A549 treated with AZD2906 at 1 μM for 4 hours (cell line): ENCODE measurements around the gene NUTF2. TPM values are rescaled to one million over a fixed set of nuclear protein-coding genes. Genes with fewer than 3 reads are reported as not detected.

Experiments
- total RNA-seq: library from RNA; stranded (reverse); fragments of 200-300 nt; extraction: Qiagen RNA extraction; gene quantifications from 5 replicates; pipeline ENCODE4 v1.2.3, GENCODE V29; 2022

The NUTF2 gene
- 232 to 250 TPM (median 235 TPM) in 5 replicates for total RNA-seq

GRCh38 chr16:67846320-67847063 lies at the start of gene NUTF2:
Gene NUTF2 (plus strand): TSS chr16:67846933. CDS start chr16:67865131, 18,198 bp downstream.

GRCh38 chr16:67806428-67807147 lies 40.1 kb upstream of the NUTF2 start, which contains the start of the genes RANBP10 and TSNAXIP1:
Gene RANBP10 (minus strand): TSS chr16:67806560. CDS start chr16:67806536, 24 bp downstream.
Gene TSNAXIP1 (plus strand): TSS chr16:67806889. CDS start chr16:67807150, 261 bp downstream.

GRCh38 chr16:67841816-67842508 lies 4.8 kb upstream of the NUTF2 start, which contains the start of gene THAP11:
Gene THAP11 (plus strand): TSS chr16:67842320. CDS start chr16:67842555, 235 bp downstream.

GRCh38 chr16:67847064-67847861 lies 530 bp downstream of the NUTF2 start, which contains the start of gene CENPT:
Gene CENPT (minus strand): TSS chr16:67847693. CDS start chr16:67833859, 13,834 bp downstream.

GRCh38 chr16:67872631-67873434 lies 26.1 kb downstream of the NUTF2 start, which contains the start of gene EDC4:
Gene EDC4 (plus strand): TSS chr16:67873052. CDS start chr16:67873262, 210 bp downstream.

GRCh38 chr16:67884684-67885083 lies 38.0 kb downstream of the NUTF2 start, which contains the start of gene NRN1L:
Gene NRN1L (plus strand): TSS chr16:67884885. CDS start chr16:67884904, 19 bp downstream.

GRCh38 chr16:67892899-67893742 lies 46.4 kb downstream of the NUTF2 start, which contains the start of gene PSKH1:
Gene PSKH1 (plus strand): TSS chr16:67893254. CDS start chr16:67908750, 15,496 bp downstream.

Other genes with a start within 250 kb of the NUTF2 start
- gene CARMIL2, start 201.8 kb upstream of the NUTF2 start, total RNA-seq = 1.2 to 3.1 TPM (median 2.6 TPM) in 5 replicates
- 31.5 to 38.9 TPM (median 36.7 TPM) in 5 replicates for gene ACD, start 186.7 kb upstream of the NUTF2 start, total RNA-seq
- 1.5 to 2.7 TPM (median 2.2 TPM) in 5 replicates for gene PARD6A, start 186.0 kb upstream of the NUTF2 start, total RNA-seq
- gene ENKD1, start 180.2 kb upstream of the NUTF2 start, total RNA-seq = 5.7 to 12.3 TPM (median 10.1 TPM) in 5 replicates
- gene C16orf86, start 180.1 kb upstream of the NUTF2 start, total RNA-seq = 0.08 to 0.15 TPM (median 0.12 TPM) in 4 of 5 replicates, not detected in the other
- gene GFOD2, start 127.6 kb upstream of the NUTF2 start, total RNA-seq = 15.6 to 18.9 TPM (median 16.6 TPM) in 5 replicates
- gene RANBP10, start 40.4 kb upstream of the NUTF2 start, total RNA-seq = 8.0 to 9.5 TPM (median 8.4 TPM) in 5 replicates
- 0.21 to 0.63 TPM (median 0.44 TPM) in 5 replicates for gene TSNAXIP1, start 40.0 kb upstream of the NUTF2 start, total RNA-seq
- 26.5 to 41.7 TPM (median 40.0 TPM) in 5 replicates for gene THAP11, start 4.6 kb upstream of the NUTF2 start, total RNA-seq
- gene CENPT, start 760 bp downstream of the NUTF2 start, total RNA-seq = 21.8 to 28.3 TPM (median 26.3 TPM) in 5 replicates
- 47.8 to 62.7 TPM (median 58.0 TPM) in 5 replicates for gene EDC4, start 26.1 kb downstream of the NUTF2 start, total RNA-seq
- gene NRN1L, start 38.0 kb downstream of the NUTF2 start, total RNA-seq = 0.15 to 0.24 TPM (median 0.20 TPM) in 4 of 5 replicates, not detected in the other
- 13.8 to 18.3 TPM (median 16.6 TPM) in 5 replicates for gene PSKH1, start 46.3 kb downstream of the NUTF2 start, total RNA-seq
- 1.2 to 1.9 TPM (median 1.5 TPM) in 5 replicates for gene CTRL, start 84.9 kb downstream of the NUTF2 start, total RNA-seq
- gene PSMB10, start 89.9 kb downstream of the NUTF2 start, total RNA-seq = 37.3 to 52.6 TPM (median 52.0 TPM) in 5 replicates
- 4.5 to 13.3 TPM (median 12.1 TPM) in 5 replicates for gene LCAT, start 97.2 kb downstream of the NUTF2 start, total RNA-seq
- 26.9 to 33.6 TPM (median 29.3 TPM) in 5 replicates for gene SLC12A4, start 121.7 kb downstream of the NUTF2 start, total RNA-seq
- gene DPEP3, start 133.6 kb downstream of the NUTF2 start, total RNA-seq = not detected in 5 replicates
- 0.05 TPM in 1 of 5 replicates, not detected in the others for gene DPEP2, start 152.6 kb downstream of the NUTF2 start, total RNA-seq
- gene DPEP2NB, start 169.0 kb downstream of the NUTF2 start, total RNA-seq = not detected in 5 replicates
- 17.2 to 21.0 TPM (median 19.3 TPM) in 5 replicates for gene DDX28, start 176.3 kb downstream of the NUTF2 start, total RNA-seq
- gene DUS2, start 176.4 kb downstream of the NUTF2 start, total RNA-seq = 16.4 to 17.6 TPM (median 16.9 TPM) in 5 replicates
- 12.2 to 15.0 TPM (median 14.4 TPM) in 5 replicates for gene NFATC3, start 238.4 kb downstream of the NUTF2 start, total RNA-seq